Testis (tissue), 3 donors: ENCODE measurements around the gene GLTPD2. TPM values are rescaled to one million over a fixed set of nuclear protein-coding genes. Genes with fewer than 3 reads are reported as not detected.

ENCODE experiments used
- DNase-seq: peaks from one replicate; pipeline ENCODE4 v3.0.0-alpha.2; 2019
- H3K27ac ChIP-seq, 2 donors: fragments of 200-600 bp; sonication (generic); one replicate each; pipeline ENCODE4 v1.5.1; 2019
- H3K27me3 ChIP-seq: fragments of 200-600 bp; sonication (generic); one replicate; pipeline ENCODE4 v1.5.1; 2019
- H3K36me3 ChIP-seq: fragments of 200-600 bp; sonication (generic); one replicate; pipeline ENCODE4 v1.5.1; 2017; ENCODE audit warnings: low read depth; ENCODE audit errors: missing control alignments
- H3K4me1 ChIP-seq: fragments of 200-600 bp; sonication (generic); one replicate; pipeline ENCODE4 v1.5.1; 2019
- H3K4me3 ChIP-seq, 2 donors: fragments of 200-600 bp; sonication (generic); one replicate each; pipeline ENCODE4 v1.5.1; 2017 to 2019
- H3K9me3 ChIP-seq: fragments of 200-600 bp; sonication (generic); one replicate; pipeline ENCODE4 v1.5.1; 2017
- POLR2A ChIP-seq: fragments of 450-650 bp; IDR thresholded peaks from one replicate; pipeline ENCODE4 v1.6.1; 2017; ENCODE audit warnings: antibody characterized with exemption, mild to moderate bottlenecking, moderate library complexity
- WGBS, 2 donors: methylation state at CpG; one replicate each; pipeline ENCODE4 v1.1.5; 2018; 5-methylcytosine and 5-hydroxymethylcytosine counted together
- intact Hi-C: fragments of 100-400 bp; cut with DNase I; formaldehyde crosslinking; loops from one replicate; pipeline ENCODE4 v1.15.1; 2023; ENCODE audit warnings: low total_unique reads
- polyA plus RNA-seq: library from polyadenylated mRNA; stranded (reverse); fragments of 350-450 nt; fragmentation: Illumina TruSeq; extraction: RNeasy Lipid Tissue Mini Kit (QIAGEN cat#74804); gene quantifications from one replicate; pipeline ENCODE4 v1.2.3, GENCODE V29; 2014; ENCODE audit warnings: low read depth, low replicate concordance; ENCODE audit not compliant: insufficient read depth
- total RNA-seq, 2 donors: library from RNA; depleted of rRNA; stranded (reverse); fragments of >200 nt; gene quantifications; one replicate each; pipeline ENCODE4 v1.2.3, GENCODE V29; 2016
- TF ChIP-seq, protein P1 (sequence below), 3 experiments: fragments of 450-650 bp in 2 of 3; fragments of 200-600 bp in 1 of 3; sonication (generic) in 1 of 3; IDR thresholded peaks; one replicate each; pipeline ENCODE4 v1.5.1; 2016 to 2019; ENCODE audit warnings: antibody characterized with exemption in 3 of 3, mild to moderate bottlenecking in 2 of 3, moderate library complexity in 1 of 3

The GLTPD2 gene
- total and polyA plus RNA-seq, 3 donors from 2014 or later, result not detected

DNA sequence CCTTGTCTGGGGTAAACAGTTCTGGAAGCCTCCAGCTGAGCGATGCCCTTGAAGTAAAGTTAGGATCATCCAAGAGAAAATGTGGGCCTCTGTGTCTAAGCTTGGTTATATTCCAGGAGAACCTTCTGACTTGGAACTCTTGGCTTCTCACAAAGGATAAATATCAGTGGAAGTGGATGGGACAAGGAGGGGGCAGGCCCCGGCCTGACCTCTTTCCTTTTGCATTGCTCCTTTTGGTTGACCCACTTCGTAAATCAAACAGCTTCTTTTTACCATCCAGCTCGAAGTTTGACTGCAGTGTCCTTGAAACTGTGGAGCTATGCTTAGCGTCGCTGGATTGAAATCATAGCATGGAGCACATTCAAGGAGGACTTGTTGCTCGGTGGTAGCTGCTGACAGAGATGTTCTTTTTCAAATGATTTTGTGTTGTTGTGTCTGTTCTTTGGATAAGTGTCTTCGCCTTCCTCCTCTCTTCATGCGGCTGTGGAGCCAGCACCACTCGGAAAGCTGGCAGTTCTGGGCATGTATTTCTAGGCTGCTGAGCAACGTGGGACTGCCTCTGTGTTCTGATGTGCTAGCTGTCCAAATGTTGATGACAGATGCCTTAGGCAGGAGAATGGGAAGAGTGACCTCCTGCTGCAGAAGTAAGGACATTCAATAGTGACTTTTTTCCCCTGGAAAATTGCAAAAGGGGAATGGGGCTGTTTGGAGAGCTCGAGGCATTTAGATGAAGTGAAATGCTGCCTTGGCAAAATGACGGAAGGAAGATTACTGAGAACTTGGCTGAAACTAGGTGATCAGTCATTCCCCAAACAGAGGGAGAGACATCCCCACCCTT, 48.9 kb downstream of the GLTPD2 start:
- Histone ChIP-seq H3K4me1 (peaks cover 63% of the 10 kb centered on the region), H3K9me3 (no peaks in the 10 kb centered on the region), H3K27me3 (no peaks in the 10 kb centered on the region), H3K27ac (peak overlapping the region; percentile 36 to 51), H3K36me3 (no peaks in the 10 kb centered on the region), H3K4me3 (no peak overlapping the region)
- whole genome bisulfite sequencing, 2 donors, result 33 to 58% methylated on average over 13 of the region's 13 CpGs
- no peak for TF ChIP-seq POLR2A
- TF ChIP-seq, protein P1, sequence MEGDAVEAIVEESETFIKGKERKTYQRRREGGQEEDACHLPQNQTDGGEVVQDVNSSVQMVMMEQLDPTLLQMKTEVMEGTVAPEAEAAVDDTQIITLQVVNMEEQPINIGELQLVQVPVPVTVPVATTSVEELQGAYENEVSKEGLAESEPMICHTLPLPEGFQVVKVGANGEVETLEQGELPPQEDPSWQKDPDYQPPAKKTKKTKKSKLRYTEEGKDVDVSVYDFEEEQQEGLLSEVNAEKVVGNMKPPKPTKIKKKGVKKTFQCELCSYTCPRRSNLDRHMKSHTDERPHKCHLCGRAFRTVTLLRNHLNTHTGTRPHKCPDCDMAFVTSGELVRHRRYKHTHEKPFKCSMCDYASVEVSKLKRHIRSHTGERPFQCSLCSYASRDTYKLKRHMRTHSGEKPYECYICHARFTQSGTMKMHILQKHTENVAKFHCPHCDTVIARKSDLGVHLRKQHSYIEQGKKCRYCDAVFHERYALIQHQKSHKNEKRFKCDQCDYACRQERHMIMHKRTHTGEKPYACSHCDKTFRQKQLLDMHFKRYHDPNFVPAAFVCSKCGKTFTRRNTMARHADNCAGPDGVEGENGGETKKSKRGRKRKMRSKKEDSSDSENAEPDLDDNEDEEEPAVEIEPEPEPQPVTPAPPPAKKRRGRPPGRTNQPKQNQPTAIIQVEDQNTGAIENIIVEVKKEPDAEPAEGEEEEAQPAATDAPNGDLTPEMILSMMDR (IDR thresholded peaks at IDR 0.05), result no peak
- intact Hi-C loops, result no loop called here
- peak; percentile 61 for DNase-seq

DNA sequence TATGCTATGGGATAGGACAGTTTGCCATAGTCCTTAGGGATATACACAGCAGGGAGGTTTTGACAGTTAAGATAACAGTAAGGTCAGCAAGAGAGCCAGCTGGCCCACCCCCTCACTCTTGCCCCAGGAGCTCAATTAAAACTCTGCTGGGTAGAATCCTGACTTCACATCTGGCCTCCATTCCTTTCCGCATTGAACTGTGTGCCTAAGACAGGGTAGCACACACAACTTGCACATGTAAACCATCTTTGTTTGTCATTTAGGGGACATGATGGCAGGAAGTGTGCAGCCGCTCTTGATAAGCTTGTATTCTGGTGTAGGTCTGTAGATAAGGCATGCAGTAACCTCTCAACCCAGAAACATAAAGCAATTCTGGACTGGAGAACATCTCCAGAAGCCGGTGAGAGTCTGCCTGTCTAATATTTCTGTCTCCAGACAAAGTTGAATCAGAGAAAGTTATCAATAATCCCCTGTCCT, 49.6 kb downstream of the GLTPD2 start:
- Histone ChIP-seq H3K4me3 (no peak overlapping the region), H3K27me3 (no peaks in the 10 kb centered on the region), H3K36me3 (no peaks in the 10 kb centered on the region), H3K27ac (peak overlapping the region; percentile 36 to 51), H3K9me3 (no peaks in the 10 kb centered on the region), H3K4me1 (peaks cover 63% of the 10 kb centered on the region)
- DNase-seq, result no peak
- intact Hi-C loops, result no loop called here
- no peak for TF ChIP-seq POLR2A
- TF ChIP-seq, protein P1 (IDR thresholded peaks at IDR 0.05), result no peak
- WGBS, 2 donors, result 58 to 59% methylated on average over 3 of the region's 3 CpGs

DNA sequence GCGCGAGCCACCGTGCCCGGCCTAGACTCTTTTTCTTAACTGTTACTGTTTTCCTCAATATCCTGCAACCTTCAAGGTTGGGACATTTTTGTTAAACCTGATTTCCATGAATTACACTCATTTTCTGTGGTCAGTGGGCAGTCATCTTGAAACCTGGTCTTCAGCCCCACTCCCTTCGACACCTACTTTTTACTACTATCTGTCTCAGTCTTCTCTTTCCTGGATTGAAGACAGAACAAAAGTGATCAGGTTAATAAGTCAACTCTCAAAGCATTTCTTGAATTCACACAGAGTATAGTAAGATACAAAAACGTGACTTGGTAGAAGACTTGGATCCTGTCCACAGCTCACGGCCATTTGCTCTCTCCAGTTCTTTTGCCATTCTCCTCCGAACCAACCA, 50.5 kb downstream of the GLTPD2 start:
- intact Hi-C loops, result no loop called here
- no peaks in the 10 kb centered on the region for H3K9me3 ChIP-seq
- TF ChIP-seq, protein P1 (IDR thresholded peaks at IDR 0.05), result no peak
- no peak for TF ChIP-seq POLR2A
- no peaks in the 10 kb centered on the region for H3K36me3 ChIP-seq
- H3K27ac ChIP-seq, result peak overlapping the region; percentile 6 to 51
- no peak overlapping the region for H3K4me3 ChIP-seq
- H3K27me3 ChIP-seq, result no peaks in the 10 kb centered on the region
- 63 to 83% methylated on average over 8 of the region's 8 CpGs for WGBS, 2 donors
- H3K4me1 ChIP-seq, result peaks cover 63% of the 10 kb centered on the region
- DNase-seq, result no peak

Other genes starting within 250 kb of the GLTPD2 start
- 10 to 100 TPM; 74.1 to 78.9 TPM for gene MYBBP1A, start 233.6 kb upstream of the GLTPD2 start, total RNA-seq
- 32.9 TPM for gene MYBBP1A, start 233.6 kb upstream of the GLTPD2 start, polyA plus RNA-seq
- gene GGT6, start 228.4 kb upstream of the GLTPD2 start, total RNA-seq, result 1 to 10 TPM; 3.8 to 5.9 TPM
- 2.5 TPM for gene GGT6, start 228.4 kb upstream of the GLTPD2 start, polyA plus RNA-seq
- gene SMTNL2, start 204.4 kb upstream of the GLTPD2 start, total RNA-seq, result 1 to 10 TPM; 2.6 to 4.3 TPM
- gene SMTNL2, start 204.4 kb upstream of the GLTPD2 start, polyA plus RNA-seq, result 6.9 TPM
- gene ALOX15, start 147.3 kb upstream of the GLTPD2 start, total RNA-seq, result 1 to 10 TPM; 1.3 to 2.4 TPM
- 5.2 TPM for gene ALOX15, start 147.3 kb upstream of the GLTPD2 start, polyA plus RNA-seq
- gene PELP1, start 84.8 kb upstream of the GLTPD2 start, total RNA-seq, result 10 to 100 TPM; 88.0 to 88.1 TPM
- 74.4 TPM for gene PELP1, start 84.8 kb upstream of the GLTPD2 start, polyA plus RNA-seq
- gene ARRB2, start 78.3 kb upstream of the GLTPD2 start, total RNA-seq, result 10 to 100 TPM; 13.5 to 19.5 TPM
- 23.0 TPM for gene ARRB2, start 78.3 kb upstream of the GLTPD2 start, polyA plus RNA-seq
- gene MED11, start 57.5 kb upstream of the GLTPD2 start, total RNA-seq, result 10 to 100 TPM; 28.7 to 33.7 TPM
- 24.6 TPM for gene MED11, start 57.5 kb upstream of the GLTPD2 start, polyA plus RNA-seq
- 10 to 100 TPM; 23.7 to 25.2 TPM for gene ZMYND15, start 49.1 kb upstream of the GLTPD2 start, total RNA-seq
- 78.7 TPM for gene ZMYND15, start 49.1 kb upstream of the GLTPD2 start, polyA plus RNA-seq
- gene CXCL16, start 49.0 kb upstream of the GLTPD2 start, total RNA-seq, result 100 to 1,000 TPM in 1 of 2 donors, 10 to 100 TPM in 1; 53.0 to 172 TPM
- 201 TPM for gene CXCL16, start 49.0 kb upstream of the GLTPD2 start, polyA plus RNA-seq
- 1 to 10 TPM in 1 of 2 donors, not detected in 1; 1.5 TPM for gene TM4SF5, start 17.1 kb upstream of the GLTPD2 start, total RNA-seq
- not detected for gene TM4SF5, start 17.1 kb upstream of the GLTPD2 start, polyA plus RNA-seq
- gene VMO1, start 2.6 kb upstream of the GLTPD2 start, total RNA-seq, result 1 to 10 TPM in 1 of 2 donors, under 1 TPM in 1; 0.62 to 1.3 TPM
- gene VMO1, start 2.6 kb upstream of the GLTPD2 start, polyA plus RNA-seq, result 0.98 TPM
- gene PSMB6, start 7.2 kb downstream of the GLTPD2 start, total RNA-seq, result 100 to 1,000 TPM; 101 to 138 TPM
- 191 TPM for gene PSMB6, start 7.2 kb downstream of the GLTPD2 start, polyA plus RNA-seq
- 10 to 100 TPM; 17.5 to 31.2 TPM for gene PLD2, start 18.2 kb downstream of the GLTPD2 start, total RNA-seq
- 11.0 TPM for gene PLD2, start 18.2 kb downstream of the GLTPD2 start, polyA plus RNA-seq
- gene MINK1, start 44.4 kb downstream of the GLTPD2 start, total RNA-seq, result 100 to 1,000 TPM; 135 to 142 TPM
- gene MINK1, start 44.4 kb downstream of the GLTPD2 start, polyA plus RNA-seq, result 77.4 TPM
- gene C17orf107, start 110.6 kb downstream of the GLTPD2 start, total RNA-seq, result 1 to 10 TPM; 2.8 to 4.1 TPM
- gene C17orf107, start 110.6 kb downstream of the GLTPD2 start, polyA plus RNA-seq, result 1.5 TPM
- 1 to 10 TPM; 1.4 to 2.6 TPM for gene CHRNE, start 114.1 kb downstream of the GLTPD2 start, total RNA-seq
- gene CHRNE, start 114.1 kb downstream of the GLTPD2 start, polyA plus RNA-seq, result 1.4 TPM
- under 1 TPM; 0.12 to 0.47 TPM for gene GP1BA, start 143.3 kb downstream of the GLTPD2 start, total RNA-seq
- 0.88 TPM for gene GP1BA, start 143.3 kb downstream of the GLTPD2 start, polyA plus RNA-seq
- gene SLC25A11, start 151.1 kb downstream of the GLTPD2 start, total RNA-seq, result 10 to 100 TPM; 23.7 to 25.9 TPM
- 24.3 TPM for gene SLC25A11, start 151.1 kb downstream of the GLTPD2 start, polyA plus RNA-seq
- 100 to 1,000 TPM; 110 to 111 TPM for gene RNF167, start 151.3 kb downstream of the GLTPD2 start, total RNA-seq
- gene RNF167, start 151.3 kb downstream of the GLTPD2 start, polyA plus RNA-seq, result 211 TPM
- gene PFN1, start 159.6 kb downstream of the GLTPD2 start, total RNA-seq, result 100 to 1,000 TPM; 257 to 349 TPM
- 244 TPM for gene PFN1, start 159.6 kb downstream of the GLTPD2 start, polyA plus RNA-seq
- 10 to 100 TPM; 16.4 to 17.2 TPM for gene ENO3, start 162.2 kb downstream of the GLTPD2 start, total RNA-seq
- 29.9 TPM for gene ENO3, start 162.2 kb downstream of the GLTPD2 start, polyA plus RNA-seq
- gene SPAG7, start 178.9 kb downstream of the GLTPD2 start, total RNA-seq, result 10 to 100 TPM; 54.9 to 66.1 TPM
- gene SPAG7, start 178.9 kb downstream of the GLTPD2 start, polyA plus RNA-seq, result 79.5 TPM
- gene CAMTA2, start 198.7 kb downstream of the GLTPD2 start, total RNA-seq, result 10 to 100 TPM; 22.4 to 51.3 TPM
- 59.3 TPM for gene CAMTA2, start 198.7 kb downstream of the GLTPD2 start, polyA plus RNA-seq
- 10 to 100 TPM; 32.6 to 53.0 TPM for gene INCA1, start 208.6 kb downstream of the GLTPD2 start, total RNA-seq
- gene INCA1, start 208.6 kb downstream of the GLTPD2 start, polyA plus RNA-seq, result 64.4 TPM
- 10 to 100 TPM; 51.1 to 54.1 TPM for gene KIF1C, start 209.0 kb downstream of the GLTPD2 start, total RNA-seq
- 79.9 TPM for gene KIF1C, start 209.0 kb downstream of the GLTPD2 start, polyA plus RNA-seq
- 1 to 10 TPM in 1 of 2 donors, under 1 TPM in 1; 0.99 to 1.7 TPM for gene SLC52A1, start 246.5 kb downstream of the GLTPD2 start, total RNA-seq
- gene SLC52A1, start 246.5 kb downstream of the GLTPD2 start, polyA plus RNA-seq, result 0.50 TPM